GM19023 (cell line): ENCODE data around the gene ZNF652.
"Not testable (repeated sequence)": the region's sequence is repeated elsewhere in the genome, so short reads cannot be mapped to it uniquely, and the experiment has no call there.

Experiments
- ATAC-seq: cut with Tn5 transposase; IDR thresholded peaks from one replicate; pipeline ENCODE4 v1.9.1; 2021; ENCODE audit warnings: mild to moderate bottlenecking, moderate library complexity; ENCODE audit not compliant: unreplicated experiment

Gene ZNF652

GRCh38 chr17:49318435-49318965 lies 43.5 kb downstream of the ZNF652 start:
- no peak for ATAC-seq

GRCh38 chr17:49316889-49317675 lies 45.0 kb downstream of the ZNF652 start:
- ATAC-seq = no peak

- no peak for ATAC-seq
These were observed 45.8 kb downstream of the ZNF652 start for GRCh38 chr17:49316258-49316570.

- no peak for ATAC-seq
These were observed 46.3 kb downstream of the ZNF652 start for GRCh38 chr17:49315551-49316257.

- ATAC-seq = no peak
These were observed 49.3 kb downstream of the ZNF652 start for GRCh38 chr17:49312722-49313121.

- no peak for ATAC-seq
These were observed 62.1 kb downstream of the ZNF652 start for GRCh38 chr17:49299996-49300395.

- no peak for ATAC-seq
These were observed 63.6 kb downstream of the ZNF652 start for GRCh38 chr17:49298371-49298976.

GRCh38 chr17:49297141-49297540 lies 64.9 kb downstream of the ZNF652 start:
- no peak for ATAC-seq

- no peak for ATAC-seq
These were observed 67.9 kb downstream of the ZNF652 start for GRCh38 chr17:49294122-49294521.

GRCh38 chr17:49292901-49293300 lies 69.1 kb downstream of the ZNF652 start:
- ATAC-seq = no peak

GRCh38 chr17:49291929-49292328 lies 70.1 kb downstream of the ZNF652 start:
- no peak for ATAC-seq

- no peak for ATAC-seq
These were observed 71.2 kb downstream of the ZNF652 start for GRCh38 chr17:49290690-49291359.

- ATAC-seq = no peak
These were observed 73.7 kb downstream of the ZNF652 start for GRCh38 chr17:49288388-49288787.

GRCh38 chr17:49287481-49287880 lies 74.6 kb downstream of the ZNF652 start:
- ATAC-seq = no peak

GRCh38 chr17:49286261-49286973 lies 75.6 kb downstream of the ZNF652 start:
- not testable (repeated sequence) for ATAC-seq

GRCh38 chr17:49285716-49286115 lies 76.3 kb downstream of the ZNF652 start:
- no peak for ATAC-seq

- no peak for ATAC-seq
These were observed 81.1 kb downstream of the ZNF652 start for GRCh38 chr17:49280918-49281317.

GRCh38 chr17:49280061-49280460 lies 82.0 kb downstream of the ZNF652 start:
- no peak for ATAC-seq

- ATAC-seq = not testable (repeated sequence)
These were observed 82.6 kb downstream of the ZNF652 start for GRCh38 chr17:49279263-49280015.

GRCh38 chr17:49278076-49278475 lies 84.0 kb downstream of the ZNF652 start:
- ATAC-seq = no peak
